BLaER1 treated with 17β-estradiol and CSF1 and Interleukin-3, amounts not matched to agents 10 nM and 100 nM (cell line): ENCODE measurements around the gene MAP3K14.

ENCODE experiments used
- H3K27ac ChIP-seq, 11 experiments: shearing (Covaris generic); formaldehyde crosslinking; 2 replicates each; pipeline ENCODE4 v1.8.1; 2022
- H3K27me3 ChIP-seq, 11 experiments: shearing (Covaris generic); formaldehyde crosslinking; 2 replicates each; pipeline ENCODE4 v1.8.1; 2022
- H3K36me3 ChIP-seq, 11 experiments: shearing (Covaris generic); formaldehyde crosslinking; 2 replicates each; pipeline ENCODE4 v1.8.1; 2022
- H3K4me1 ChIP-seq, 10 experiments: shearing (Covaris generic); formaldehyde crosslinking; 2 replicates each; pipeline ENCODE4 v1.8.1; 2022
- H3K4me2 ChIP-seq, 11 experiments: shearing (Covaris generic); formaldehyde crosslinking; 2 replicates each; pipeline ENCODE4 v1.8.1; 2022
- H3K4me3 ChIP-seq, 10 experiments: shearing (Covaris generic); formaldehyde crosslinking; 2 replicates each; pipeline ENCODE4 v1.8.1; 2022
- H3K9ac ChIP-seq, 11 experiments: shearing (Covaris generic); formaldehyde crosslinking; 2 replicates each; pipeline ENCODE4 v1.8.1; 2022
- H3K9me3 ChIP-seq, 11 experiments: shearing (Covaris generic); formaldehyde crosslinking; replicated peaks in 1 of 11; 2 replicates each; pipeline ENCODE4 v1.8.1; 2022
- H4K20me1 ChIP-seq, 11 experiments: shearing (Covaris generic); formaldehyde crosslinking; 2 replicates each; pipeline ENCODE4 v1.8.1; 2022
- Cebpa-rat ChIP-seq, 11 experiments: shearing (Covaris generic); IDR thresholded peaks; 2 replicates each; pipeline ENCODE4 v1.8.1; 2022

The MAP3K14 gene

DNA sequence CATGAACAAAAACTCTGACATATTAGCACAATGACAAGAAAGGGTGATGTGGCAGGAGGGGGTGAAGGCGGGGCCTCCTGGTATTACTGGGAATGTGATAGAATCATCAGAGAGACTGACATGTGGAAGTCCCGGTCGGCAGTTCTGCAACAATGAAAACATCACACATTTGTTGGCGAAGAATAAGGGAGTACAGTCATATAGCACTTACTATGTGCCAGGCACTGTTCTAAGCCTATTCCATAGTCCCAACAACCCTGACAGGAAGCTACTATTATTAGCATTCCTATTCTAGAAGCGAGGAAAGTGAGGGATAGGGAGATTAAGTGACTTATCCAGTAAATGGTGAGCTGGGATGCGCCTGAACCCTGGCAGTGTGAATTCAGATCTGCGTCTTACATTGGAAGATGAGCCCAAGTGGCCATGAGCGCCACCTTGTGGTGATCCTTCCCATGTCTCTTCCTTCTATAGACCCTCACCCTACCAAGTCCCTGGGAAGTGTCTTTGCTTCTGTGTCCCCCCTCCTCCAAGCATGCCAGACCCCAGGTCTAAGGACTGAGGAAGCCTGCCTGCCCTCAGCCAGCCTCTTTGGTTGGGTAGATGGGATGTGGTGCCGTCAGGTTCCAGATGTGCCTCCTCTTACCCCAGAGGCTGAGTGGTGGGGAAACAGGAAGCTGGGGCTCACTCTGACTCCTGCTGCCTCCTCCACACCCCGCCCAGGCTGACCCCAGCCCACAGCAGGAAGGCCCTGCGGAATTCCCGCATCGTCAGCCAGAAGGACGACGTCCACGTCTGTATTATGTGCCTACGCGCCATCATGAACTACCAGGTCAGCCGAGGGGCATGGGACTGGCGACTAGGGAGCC, 81.2 kb downstream of the MAP3K14 start:
- H3K4me2 ChIP-seq: peak overlapping the region; percentile 15 to 100 (median 99); a peak in 18 of 22 replicates
- no peaks in the 10 kb centered on the region for H3K9me3 ChIP-seq
- peaks cover 55 to 63% (median 58%) of the 10 kb centered on the region in 10 experiments for H3K4me1 ChIP-seq
- H3K27ac ChIP-seq: peak overlapping the region in 10 of 11 experiments; percentile 13 to 100 (median 52); a peak in 17 of 22 replicates
- H3K27me3 ChIP-seq: no peaks in the 10 kb centered on the region
- no peak for TF ChIP-seq Cebpa-rat (IDR thresholded peaks at IDR 0.05)
- H3K9ac ChIP-seq: peak overlapping the region; percentile 11 to 99 (median 32); a peak in 17 of 22 replicates
- peaks cover 22 to 98% (median 88%) of the 10 kb centered on the region in 11 experiments; a peak in 21 of 22 replicates for H4K20me1 ChIP-seq
- no peak overlapping the region for H3K4me3 ChIP-seq
- peaks cover 73 to 100% (median 95%) of the 10 kb centered on the region in 11 experiments for H3K36me3 ChIP-seq

DNA sequence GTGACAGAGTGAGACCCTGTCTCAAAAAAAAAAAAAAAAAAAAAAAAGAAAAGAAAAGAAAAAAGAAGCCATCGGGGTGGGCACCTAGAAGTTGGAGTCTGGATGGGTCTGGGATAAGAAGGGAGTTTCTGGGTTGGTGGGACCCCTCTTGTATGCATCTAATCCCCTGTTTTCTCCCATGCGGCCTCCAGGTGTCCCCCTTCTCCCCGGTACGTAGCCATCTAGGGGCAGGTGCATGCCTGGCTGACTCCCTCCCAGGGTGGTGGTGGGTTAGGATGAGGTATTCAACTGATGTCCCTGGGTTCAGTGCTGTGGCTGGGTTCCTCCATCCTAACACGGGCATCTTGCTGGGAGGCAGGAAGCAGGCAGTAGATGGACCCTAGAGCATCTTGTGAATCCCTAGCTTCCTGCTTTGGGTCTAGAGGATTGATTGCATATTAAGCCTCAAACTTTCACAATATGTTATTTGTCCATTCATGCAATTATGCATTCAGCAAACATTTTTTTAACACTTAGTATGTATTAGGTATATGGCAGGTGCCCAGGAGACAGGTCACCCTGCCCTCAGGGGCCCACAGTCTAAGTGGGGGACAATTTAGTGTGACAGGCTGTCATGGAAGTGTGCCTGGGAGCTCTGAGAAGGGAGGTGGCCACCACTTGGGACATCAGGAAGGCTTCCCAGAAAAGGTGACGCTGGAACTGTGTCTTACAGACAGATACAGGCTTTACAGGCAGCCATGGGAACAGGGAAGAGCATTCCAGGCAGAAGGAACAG, 82.0 kb downstream of the MAP3K14 start:
- Histone ChIP-seq H3K4me3 (no peak overlapping the region), H3K9ac (peak overlapping the region in 5 of 11 experiments; percentile 8 to 99 (median 24); a peak in 8 of 22 replicates), H3K4me2 (peak overlapping the region; percentile 8 to 100 (median 99); a peak in 20 of 22 replicates), H3K4me1 (peaks cover 63 to 71% (median 66%) of the 10 kb centered on the region in 10 experiments), H3K36me3 (peaks cover 65 to 100% (median 89%) of the 10 kb centered on the region in 11 experiments), H3K9me3 (no peaks in the 10 kb centered on the region), H3K27ac (peak overlapping the region in 8 of 11 experiments; percentile 13 to 100 (median 54); a peak in 8 of 22 replicates), H3K27me3 (no peaks in the 10 kb centered on the region), H4K20me1 (peaks cover 22 to 92% (median 79%) of the 10 kb centered on the region in 11 experiments; a peak in 21 of 22 replicates)
- no peak for TF ChIP-seq Cebpa-rat (IDR thresholded peaks at IDR 0.05)

- H4K20me1 ChIP-seq: peaks cover 22 to 79% (median 66%) of the 10 kb centered on the region in 11 experiments; a peak in 21 of 22 replicates
- H3K4me3 ChIP-seq: peak overlapping the region in 3 of 10 experiments; percentile 10 to 34 (median 28); a peak in 3 of 20 replicates
- no peaks in the 10 kb centered on the region for H3K9me3 ChIP-seq
- H3K27ac ChIP-seq: peak overlapping the region; percentile 20 to 100 (median 99); a peak in 20 of 22 replicates
- H3K36me3 ChIP-seq: peaks cover 51 to 89% (median 75%) of the 10 kb centered on the region in 11 experiments
- TF ChIP-seq Cebpa-rat (IDR thresholded peaks at IDR 0.05): no peak
- peak overlapping the region; percentile 26 to 99 (median 91); a peak in 20 of 22 replicates for H3K9ac ChIP-seq
- peaks cover 76 to 81% (median 78%) of the 10 kb centered on the region in 10 experiments for H3K4me1 ChIP-seq
- no peaks in the 10 kb centered on the region for H3K27me3 ChIP-seq
- H3K4me2 ChIP-seq: peak overlapping the region; percentile 13 to 100 (median 100); a peak in 21 of 22 replicates
Observed at GRCh38 chr17:45233423-45233924, 83.3 kb downstream of the MAP3K14 start.

DNA sequence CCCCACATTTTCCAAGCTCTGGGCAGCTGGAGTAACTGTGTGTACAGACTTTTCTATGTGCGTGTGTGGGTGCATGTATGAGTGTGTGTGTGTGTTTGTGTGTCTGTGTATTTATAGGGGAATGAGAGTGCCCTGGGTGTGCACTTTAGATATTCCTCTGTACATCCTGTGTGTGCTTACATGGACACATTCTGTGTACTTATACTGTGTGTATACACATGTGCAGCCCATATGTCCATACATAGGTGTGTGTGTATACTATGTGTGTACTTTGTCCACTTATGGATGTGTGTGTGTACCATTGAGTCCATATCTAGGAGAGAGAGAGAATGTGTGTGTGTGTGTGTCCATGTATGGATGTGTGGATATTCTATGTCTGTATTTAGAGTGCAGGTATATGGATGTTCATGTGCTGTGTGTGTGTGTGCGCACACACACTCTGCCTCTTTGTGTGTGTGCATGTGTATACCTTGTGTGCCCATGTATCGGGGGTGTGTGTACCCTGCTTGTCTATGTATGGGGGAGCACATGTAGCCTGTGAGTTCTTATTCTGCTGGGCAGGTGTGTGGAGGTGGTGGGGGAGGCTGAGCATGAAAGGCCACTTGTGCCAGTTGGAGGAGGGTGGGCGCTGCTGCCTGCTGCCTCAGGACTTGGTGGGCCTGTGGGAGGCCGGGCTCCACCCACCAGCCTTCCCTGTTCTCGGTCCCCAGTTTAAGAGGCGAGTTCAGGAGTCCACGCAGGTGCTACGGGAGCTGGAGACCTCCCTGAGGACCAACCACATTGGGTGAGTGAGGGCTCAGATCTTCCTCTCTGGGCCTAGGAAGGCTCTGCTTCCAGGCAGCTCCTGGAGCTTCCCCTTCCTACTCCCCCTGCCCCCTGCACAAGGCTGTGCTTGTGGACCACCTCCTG, 84.1 kb downstream of the MAP3K14 start:
- Histone ChIP-seq H3K9ac (peak overlapping the region; percentile 54 to 99 (median 96); a peak in 20 of 22 replicates), H3K4me1 (peaks cover 82 to 87% (median 84%) of the 10 kb centered on the region in 10 experiments), H3K4me3 (peak overlapping the region in 5 of 10 experiments; percentile 3 to 99 (median 93); a peak in 7 of 20 replicates), H3K4me2 (peak overlapping the region; percentile 98 to 100 (median 100); a peak in 21 of 22 replicates), H3K27me3 (no peaks in the 10 kb centered on the region), H3K27ac (peak overlapping the region; percentile 20 to 100 (median 99); a peak in 21 of 22 replicates), H3K36me3 (peaks cover 44 to 82% (median 68%) of the 10 kb centered on the region in 11 experiments), H3K9me3 (no peaks in the 10 kb centered on the region), H4K20me1 (peaks cover 22 to 72% (median 59%) of the 10 kb centered on the region in 11 experiments; a peak in 21 of 22 replicates)
- no peak for TF ChIP-seq Cebpa-rat (IDR thresholded peaks at IDR 0.05)

- Histone ChIP-seq H3K27me3 (no peaks in the 10 kb centered on the region), H3K4me3 (peak overlapping the region in 9 of 10 experiments; percentile 31 to 99 (median 95); a peak in 16 of 20 replicates), H3K4me1 (peaks cover 94 to 99% (median 96%) of the 10 kb centered on the region in 10 experiments), H3K9ac (peak overlapping the region; percentile 90 to 99 (median 97)), H3K4me2 (peak overlapping the region; percentile 98 to 100 (median 100)), H3K27ac (peak overlapping the region; percentile 90 to 100 (median 99)), H4K20me1 (peaks cover 18 to 60% (median 47%) of the 10 kb centered on the region in 11 experiments; a peak in 21 of 22 replicates), H3K36me3 (peaks cover 33 to 70% (median 56%) of the 10 kb centered on the region in 11 experiments), H3K9me3 (no peaks in the 10 kb centered on the region)
- TF ChIP-seq Cebpa-rat (IDR thresholded peaks at IDR 0.05): no peak
Observed at GRCh38 chr17:45231481-45232116, 85.2 kb downstream of the MAP3K14 start.

DNA sequence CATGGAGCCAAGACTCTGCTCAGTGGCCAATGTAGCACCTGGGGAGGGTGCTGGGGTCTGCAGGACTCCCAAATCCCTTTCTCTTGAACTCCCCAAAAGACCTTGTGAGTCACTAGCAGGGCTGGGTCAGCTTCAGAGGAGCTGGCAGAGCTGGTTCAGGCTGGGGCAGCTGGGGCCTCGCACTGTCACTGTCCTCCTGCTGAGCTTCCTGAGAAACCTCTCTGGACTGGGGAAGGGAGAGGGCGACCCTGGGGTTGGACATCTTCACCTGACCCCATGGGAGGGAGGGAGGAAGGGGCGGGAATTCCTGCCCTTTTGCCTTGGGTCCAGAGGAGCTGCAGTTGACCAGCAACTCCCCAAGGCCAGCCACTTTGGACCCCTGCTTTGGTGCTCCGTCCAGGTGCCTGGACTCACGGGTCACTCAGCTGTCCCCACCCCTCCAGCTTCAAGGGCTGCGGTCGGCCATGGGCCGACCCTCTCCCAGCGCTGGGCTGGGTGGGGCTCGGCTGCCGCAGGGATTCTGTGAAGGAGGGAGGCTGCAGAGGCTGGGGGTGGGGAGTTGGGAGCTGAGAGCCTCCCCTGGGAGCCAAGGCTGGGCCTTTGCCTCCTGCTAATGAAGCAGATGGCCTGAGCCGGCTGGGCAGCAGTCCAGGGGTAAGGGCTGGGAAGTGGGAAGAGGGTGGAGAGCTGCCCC, 85.9 kb downstream of the MAP3K14 start:
- Histone ChIP-seq H3K9ac (peak overlapping the region; percentile 90 to 99 (median 97)), H3K36me3 (peaks cover 26 to 63% (median 50%) of the 10 kb centered on the region in 11 experiments), H3K4me1 (peaks cover 94 to 100% (median 96%) of the 10 kb centered on the region in 10 experiments), H3K4me2 (peak overlapping the region; percentile 98 to 100 (median 100)), H3K27ac (peak overlapping the region; percentile 90 to 100 (median 99)), H3K27me3 (no peaks in the 10 kb centered on the region), H3K9me3 (no peaks in the 10 kb centered on the region), H4K20me1 (peaks cover 18 to 53% (median 40%) of the 10 kb centered on the region in 11 experiments; a peak in 21 of 22 replicates), H3K4me3 (peak overlapping the region in 9 of 10 experiments; percentile 31 to 99 (median 95); a peak in 18 of 20 replicates)
- TF ChIP-seq Cebpa-rat (IDR thresholded peaks at IDR 0.05): no peak
